Activated CD4-positive, alpha-beta T cell treated with anti-CD3 and anti-CD28 coated beads, Interleukin-2, Interleukin-6, amounts not matched to agents 100 ng/mL and 50 ng/mL, durations not matched to agents 16 hours and 8 hours (primary cell): ENCODE measurements around the gene RAD23A.
"Not testable (repeated sequence)": the region's sequence is repeated elsewhere in the genome, so short reads cannot be mapped to it uniquely, and the experiment has no call there.

ENCODE experiments used
- DNase-seq: peaks from one replicate; pipeline ENCODE4 v3.0.0-alpha.2; 2020

Gene RAD23A

GRCh38 chr19:12945479-12946091 is at the start of gene RAD23A:
Gene RAD23A, plus strand, starts transcription at chr19:12945862. Its CDS starts 87 bp downstream, at chr19:12945949.
- DNase-seq = peak; percentile 99

- no peak for DNase-seq
Measured at GRCh38 chr19:12896460-12896859, 49.2 kb upstream of the RAD23A start.

GRCh38 chr19:12899891-12900518 is 45.7 kb upstream of the RAD23A start:
- peak; percentile 72 for DNase-seq

GRCh38 chr19:12907166-12907565 is 38.5 kb upstream of the RAD23A start:
- no peak for DNase-seq

GRCh38 chr19:12912571-12912970 is 33.1 kb upstream of the RAD23A start:
- DNase-seq = no peak

GRCh38 chr19:12913011-12913561 is 32.6 kb upstream of the RAD23A start:
- no peak for DNase-seq

GRCh38 chr19:12913851-12914690 is 31.6 kb upstream of the RAD23A start:
- DNase-seq = peak; percentile 62

GRCh38 chr19:12915860-12916259 is 29.8 kb upstream of the RAD23A start:
- not testable (repeated sequence) for DNase-seq

- DNase-seq = no peak
Measured at GRCh38 chr19:12918253-12918652, 27.4 kb upstream of the RAD23A start.

GRCh38 chr19:12921047-12921446 is 24.6 kb upstream of the RAD23A start:
- no peak for DNase-seq

GRCh38 chr19:12922959-12923358 is 22.7 kb upstream of the RAD23A start:
- no peak for DNase-seq

GRCh38 chr19:12924621-12925310 is 20.9 kb upstream of the RAD23A start:
- no peak for DNase-seq

GRCh38 chr19:12930002-12930645 is 15.5 kb upstream of the RAD23A start:
- DNase-seq = no peak

GRCh38 chr19:12932392-12933286 is 13.0 kb upstream of the RAD23A start:
- no peak for DNase-seq

GRCh38 chr19:12933287-12934072 is 12.2 kb upstream of the RAD23A start, which contains the start of gene FARSA:
Gene FARSA, minus strand, starts transcription at chr19:12933711. Its CDS starts 15 bp downstream, at chr19:12933696.
- peak; percentile 96 for DNase-seq

- DNase-seq = no peak
Measured at GRCh38 chr19:12935071-12935470, 10.6 kb upstream of the RAD23A start.

- no peak for DNase-seq
Measured at GRCh38 chr19:12936582-12936981, 9.1 kb upstream of the RAD23A start.

- no peak for DNase-seq
Measured at GRCh38 chr19:12937093-12937926, 8.4 kb upstream of the RAD23A start.
